Endodermal cell (in vitro differentiated cells): ENCODE measurements around the gene VSNL1. TPM values are rescaled to one million over a fixed set of nuclear protein-coding genes. Genes with fewer than 3 reads are reported as not detected.

Experiments used
- DNase-seq: peaks from one replicate; pipeline ENCODE4 v3.0.0-alpha.2; 2017
- H3K27ac ChIP-seq: 2 replicates; pipeline ENCODE4 v1.5.1; 2013; ENCODE audit warnings: mild to moderate bottlenecking, low read depth, low read length, moderate library complexity
- H3K27me3 ChIP-seq: 2 replicates; pipeline ENCODE4 v1.6.1; 2013; ENCODE audit warnings: mild to moderate bottlenecking, low read length, moderate library complexity; ENCODE audit not compliant: insufficient read depth, control insufficient read depth, poor library complexity, severe bottlenecking
- H3K36me3 ChIP-seq: 2 replicates; pipeline ENCODE4 v1.7.0; 2013; ENCODE audit warnings: mild to moderate bottlenecking, low read length, moderate library complexity; ENCODE audit not compliant: control insufficient read depth, insufficient read depth
- H3K4me1 ChIP-seq: one replicate; pipeline ENCODE4 v1.7.0; 2013; ENCODE audit warnings: low read length; ENCODE audit not compliant: control insufficient read depth, insufficient read depth
- H3K4me3 ChIP-seq: 2 replicates; pipeline ENCODE4 v1.5.1; 2013; ENCODE audit warnings: mild to moderate bottlenecking, low read length, moderate library complexity
- H3K9ac ChIP-seq: 2 replicates; pipeline ENCODE4 v1.6.1; 2013; ENCODE audit warnings: mild to moderate bottlenecking, low read length, moderate library complexity; ENCODE audit not compliant: poor library complexity, severe bottlenecking; ENCODE audit errors: extremely low read depth
- H3K9me3 ChIP-seq: 2 replicates; pipeline ENCODE4 v1.6.1; 2013; ENCODE audit warnings: mild to moderate bottlenecking, low read length, moderate library complexity; ENCODE audit not compliant: control insufficient read depth
- H3K27ac Mint-ChIP-seq: 2 replicates; pipeline ENCODE4 v1.8.0; 2020; ENCODE audit warnings: mixed read lengths
- H3K27me3 Mint-ChIP-seq: 2 replicates; pipeline ENCODE4 v1.8.0; 2021; ENCODE audit warnings: mild to moderate bottlenecking, mixed read lengths; ENCODE audit not compliant: insufficient read depth
- H3K36me3 Mint-ChIP-seq: 2 replicates; pipeline ENCODE4 v1.8.0; 2020; ENCODE audit warnings: low read depth, mixed read lengths
- H3K4me1 Mint-ChIP-seq: 2 replicates; pipeline ENCODE4 v1.8.0; 2020; ENCODE audit warnings: mixed read lengths
- H3K4me3 Mint-ChIP-seq: 2 replicates; pipeline ENCODE4 v1.8.0; 2020; ENCODE audit warnings: mild to moderate bottlenecking, moderate library complexity, mixed read lengths
- H3K9me3 Mint-ChIP-seq: 2 replicates; pipeline ENCODE4 v1.8.0; 2020; ENCODE audit warnings: mild to moderate bottlenecking, mixed read lengths
- WGBS, 2 experiments: methylation state at CpG; one replicate each; pipeline versions ENCODE4 v1.1.5 to v1.1.7; 2013; ENCODE audit warnings: missing lambda C conversion rate in 2 of 2, mixed read lengths in 1 of 2; ENCODE audit not compliant: insufficient coverage in 1 of 2, insufficient read length in 1 of 2; 5-methylcytosine and 5-hydroxymethylcytosine counted together
- total RNA-seq, 2 donors: library from RNA; stranded (reverse); fragmentation: NEBNext Ultra II Directional in 1 of 2; extraction: Animal tissue kit (Norgen Biotek cat#: 25700) in 1 of 2; gene quantifications; 2 replicates in 1 of 2; 3 replicates in 1 of 2; pipeline ENCODE4 v1.2.1, GENCODE V29; 2021
- TF ChIP-seq, protein P1 (sequence below): fragments of 200-600 bp; sonication (generic); conservative IDR thresholded peaks from 2 replicates; pipeline ENCODE4 v1.5.0; 2021; ENCODE audit warnings: antibody characterized with exemption, mild to moderate bottlenecking

Gene VSNL1
- total RNA-seq, 2 donors from 2014 or later = 1.4 to 3.3 TPM

DNA sequence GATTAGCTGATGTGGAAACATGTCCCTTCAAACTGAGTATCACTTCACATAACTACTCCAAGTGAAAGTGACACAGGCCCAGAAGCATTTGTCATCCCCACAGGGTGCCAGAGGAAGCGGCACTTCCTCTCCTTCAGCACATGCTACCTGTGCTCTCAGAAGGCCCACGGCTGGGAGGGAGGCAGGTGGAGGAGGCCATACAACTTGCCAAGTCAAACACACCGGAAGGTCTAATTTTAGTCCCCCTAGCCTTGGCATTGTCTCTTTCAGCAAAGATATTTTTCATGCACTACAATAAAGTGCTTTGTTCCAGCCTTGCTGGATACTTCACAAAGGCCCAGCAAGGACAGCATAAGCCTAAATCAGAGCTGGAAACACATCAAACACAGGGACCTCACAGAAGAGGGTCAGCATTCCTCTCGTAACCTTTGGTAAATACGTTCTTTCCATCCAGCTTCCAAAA lies 38.0 kb downstream of the VSNL1 start:
- Mint-ChIP-seq H3K4me3 (no peak overlapping the region), H3K9me3 (no peaks in the 10 kb centered on the region), H3K4me1 (peaks cover 25% of the 10 kb centered on the region), H3K36me3 (no peaks in the 10 kb centered on the region), H3K27me3 (peaks cover 27% of the 10 kb centered on the region), H3K27ac (no peak overlapping the region)
- no peaks in the 10 kb centered on the region for H3K27me3 ChIP-seq
- no peak overlapping the region for H3K27ac ChIP-seq
- DNase-seq = peak; percentile 76
- no peaks in the 10 kb centered on the region for H3K36me3 ChIP-seq
- H3K9ac ChIP-seq = no peak overlapping the region
- TF ChIP-seq, protein P1, sequence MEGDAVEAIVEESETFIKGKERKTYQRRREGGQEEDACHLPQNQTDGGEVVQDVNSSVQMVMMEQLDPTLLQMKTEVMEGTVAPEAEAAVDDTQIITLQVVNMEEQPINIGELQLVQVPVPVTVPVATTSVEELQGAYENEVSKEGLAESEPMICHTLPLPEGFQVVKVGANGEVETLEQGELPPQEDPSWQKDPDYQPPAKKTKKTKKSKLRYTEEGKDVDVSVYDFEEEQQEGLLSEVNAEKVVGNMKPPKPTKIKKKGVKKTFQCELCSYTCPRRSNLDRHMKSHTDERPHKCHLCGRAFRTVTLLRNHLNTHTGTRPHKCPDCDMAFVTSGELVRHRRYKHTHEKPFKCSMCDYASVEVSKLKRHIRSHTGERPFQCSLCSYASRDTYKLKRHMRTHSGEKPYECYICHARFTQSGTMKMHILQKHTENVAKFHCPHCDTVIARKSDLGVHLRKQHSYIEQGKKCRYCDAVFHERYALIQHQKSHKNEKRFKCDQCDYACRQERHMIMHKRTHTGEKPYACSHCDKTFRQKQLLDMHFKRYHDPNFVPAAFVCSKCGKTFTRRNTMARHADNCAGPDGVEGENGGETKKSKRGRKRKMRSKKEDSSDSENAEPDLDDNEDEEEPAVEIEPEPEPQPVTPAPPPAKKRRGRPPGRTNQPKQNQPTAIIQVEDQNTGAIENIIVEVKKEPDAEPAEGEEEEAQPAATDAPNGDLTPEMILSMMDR = no peak
- H3K4me1 ChIP-seq = no peaks in the 10 kb centered on the region
- H3K4me3 ChIP-seq = no peak overlapping the region
- H3K9me3 ChIP-seq = no peaks in the 10 kb centered on the region
- 75 to 82% methylated on average over 2 to 5 of the region's 5 CpGs for WGBS, 2 experiments

DNA sequence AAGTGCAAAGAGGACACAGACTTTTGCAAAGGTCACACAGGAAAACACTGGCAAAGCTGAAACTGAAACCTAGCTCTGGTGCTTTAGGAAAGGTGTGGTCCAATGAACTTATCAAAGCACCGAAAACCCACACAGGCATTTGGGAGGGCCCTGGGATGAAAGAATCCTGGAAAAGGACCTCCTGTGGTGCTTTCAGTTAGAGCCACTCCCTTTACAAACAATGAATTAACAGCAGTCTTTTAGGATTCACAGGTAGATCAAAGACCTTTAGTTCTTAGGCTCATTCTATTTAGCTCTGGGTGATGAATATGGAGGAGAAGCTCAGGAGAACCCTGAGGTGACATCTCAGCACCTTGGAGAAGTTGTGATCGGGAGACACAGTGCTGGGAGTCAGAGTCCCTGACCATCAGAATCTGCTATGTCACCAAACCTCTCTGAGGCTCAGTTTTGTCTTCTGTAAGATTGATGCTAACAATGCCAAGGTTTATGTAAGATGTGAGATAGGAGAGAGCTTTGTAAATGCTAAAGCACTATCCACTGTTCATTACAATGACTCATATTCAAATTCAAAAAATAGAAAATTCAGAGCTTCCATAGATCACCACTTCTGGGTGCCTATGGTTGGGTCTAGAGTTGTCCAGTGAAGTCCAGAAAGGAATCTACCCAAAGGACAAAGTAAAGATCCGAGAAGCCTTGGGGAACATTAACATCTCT lies 39.3 kb downstream of the VSNL1 start:
- TF ChIP-seq, protein P1 = no peak
- H3K27ac Mint-ChIP-seq = no peak overlapping the region

DNA sequence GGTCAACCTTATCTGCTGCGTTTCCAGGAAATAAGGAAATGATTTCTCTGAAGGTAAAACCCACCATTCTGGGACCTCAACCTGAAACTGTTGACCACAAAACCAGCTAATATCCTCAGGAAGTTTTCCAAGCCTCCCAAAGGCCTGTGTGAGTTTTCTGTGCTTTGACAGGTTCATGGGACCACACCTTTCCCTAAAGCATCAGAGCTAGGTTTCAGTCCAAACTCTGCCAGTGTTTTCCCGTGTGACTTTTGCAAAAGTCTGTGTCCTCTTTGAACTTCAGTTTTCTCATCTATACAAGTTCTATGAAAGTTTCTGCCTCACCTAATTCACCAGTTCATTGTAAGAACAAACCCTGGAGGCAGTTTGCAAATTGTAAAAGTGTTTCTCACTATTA lies 39.8 kb downstream of the VSNL1 start:
- H3K4me1 Mint-ChIP-seq = peaks cover 30% of the 10 kb centered on the region

More for the DNA sequence above, 39.3 kb downstream of the VSNL1 start:
- Mint-ChIP-seq H3K9me3 (no peaks in the 10 kb centered on the region), H3K27me3 (peaks cover 27% of the 10 kb centered on the region), H3K36me3 (no peaks in the 10 kb centered on the region), H3K4me3 (no peak overlapping the region), H3K4me1 (peaks cover 25% of the 10 kb centered on the region)
- WGBS, 2 experiments = 74 to 79% methylated on average over 3 of the region's 3 CpGs
- H3K27me3 ChIP-seq = no peaks in the 10 kb centered on the region
- no peaks in the 10 kb centered on the region for H3K36me3 ChIP-seq
- no peak overlapping the region for H3K9ac ChIP-seq
- DNase-seq = peak; percentile 77
- no peak overlapping the region for H3K27ac ChIP-seq
- H3K9me3 ChIP-seq = no peaks in the 10 kb centered on the region
- H3K4me3 ChIP-seq = no peak overlapping the region
- H3K4me1 ChIP-seq = no peaks in the 10 kb centered on the region

More for the DNA sequence above, 39.8 kb downstream of the VSNL1 start:
- Histone ChIP-seq H3K9ac (no peak overlapping the region), H3K36me3 (no peaks in the 10 kb centered on the region), H3K27me3 (no peaks in the 10 kb centered on the region), H3K9me3 (no peaks in the 10 kb centered on the region), H3K4me1 (no peaks in the 10 kb centered on the region), H3K4me3 (no peak overlapping the region), H3K27ac (no peak overlapping the region)
- H3K9me3 Mint-ChIP-seq = no peaks in the 10 kb centered on the region
- H3K4me3 Mint-ChIP-seq = no peak overlapping the region
- no peak overlapping the region for H3K27ac Mint-ChIP-seq
- no peak for DNase-seq
- no peaks in the 10 kb centered on the region for H3K36me3 Mint-ChIP-seq
- peaks cover 27% of the 10 kb centered on the region for H3K27me3 Mint-ChIP-seq
- TF ChIP-seq, protein P1 = no peak
- WGBS, 2 experiments = 91 to 96% methylated on average over 2 of the region's 2 CpGs
